Measurements from ENCODE around the gene IRX4. TPM values are rescaled to one million over a fixed set of nuclear protein-coding genes. Genes with fewer than 3 reads are reported as not detected.

Gene IRX4
- total RNA-seq, 1 donor from 2014 or later: not detected

DNA sequence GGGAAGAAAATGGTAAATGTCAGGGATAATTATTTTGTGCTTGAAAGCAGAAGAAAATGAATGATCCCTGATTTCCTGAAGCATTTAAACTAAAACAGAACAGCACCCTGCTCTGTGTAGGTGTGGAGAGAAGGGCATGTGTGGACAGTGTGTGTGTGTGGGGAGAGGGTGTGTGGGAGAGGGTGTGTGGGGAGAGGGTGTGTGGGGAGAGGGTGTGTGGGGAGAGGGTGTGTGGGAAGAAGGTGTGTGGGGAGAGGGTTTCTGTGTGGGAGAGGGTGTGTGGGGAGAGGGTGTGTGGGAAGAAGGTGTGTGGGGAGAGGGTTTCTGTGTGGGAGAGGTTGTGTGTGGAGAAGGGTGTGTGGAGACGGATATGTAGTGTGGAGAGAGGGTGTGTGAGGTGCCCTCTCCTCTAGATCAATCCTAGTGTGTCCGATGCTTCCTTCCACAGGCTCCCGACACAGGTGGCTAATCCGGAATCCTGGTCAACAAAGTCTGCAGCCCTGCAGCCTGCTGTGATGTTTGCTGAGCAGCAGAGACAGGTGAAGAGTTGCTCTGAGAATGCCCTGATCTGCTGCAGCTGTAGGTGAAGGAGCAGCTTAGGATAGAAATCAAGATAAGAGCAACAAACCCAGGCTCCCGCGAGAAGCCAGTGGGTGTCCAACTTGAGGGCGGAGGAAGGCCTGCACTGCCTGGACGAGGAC, 15.5 kb downstream of the IRX4 start:
- Mint-ChIP-seq H3K4me1 (no peaks in the 10 kb centered on the region), H3K36me3 (no peaks in the 10 kb centered on the region), H3K4me3 (no peak overlapping the region), H3K27me3 (ENCODE audit: low read depth) (peaks cover 59% of the 10 kb centered on the region), H3K9me3 (no peaks in the 10 kb centered on the region), H3K27ac (no peak overlapping the region)
- no peak for DNase-seq (ENCODE audit: low spot score in 2 of 2, unreplicated experiment in 2 of 2)
- TF ChIP-seq, protein P1, sequence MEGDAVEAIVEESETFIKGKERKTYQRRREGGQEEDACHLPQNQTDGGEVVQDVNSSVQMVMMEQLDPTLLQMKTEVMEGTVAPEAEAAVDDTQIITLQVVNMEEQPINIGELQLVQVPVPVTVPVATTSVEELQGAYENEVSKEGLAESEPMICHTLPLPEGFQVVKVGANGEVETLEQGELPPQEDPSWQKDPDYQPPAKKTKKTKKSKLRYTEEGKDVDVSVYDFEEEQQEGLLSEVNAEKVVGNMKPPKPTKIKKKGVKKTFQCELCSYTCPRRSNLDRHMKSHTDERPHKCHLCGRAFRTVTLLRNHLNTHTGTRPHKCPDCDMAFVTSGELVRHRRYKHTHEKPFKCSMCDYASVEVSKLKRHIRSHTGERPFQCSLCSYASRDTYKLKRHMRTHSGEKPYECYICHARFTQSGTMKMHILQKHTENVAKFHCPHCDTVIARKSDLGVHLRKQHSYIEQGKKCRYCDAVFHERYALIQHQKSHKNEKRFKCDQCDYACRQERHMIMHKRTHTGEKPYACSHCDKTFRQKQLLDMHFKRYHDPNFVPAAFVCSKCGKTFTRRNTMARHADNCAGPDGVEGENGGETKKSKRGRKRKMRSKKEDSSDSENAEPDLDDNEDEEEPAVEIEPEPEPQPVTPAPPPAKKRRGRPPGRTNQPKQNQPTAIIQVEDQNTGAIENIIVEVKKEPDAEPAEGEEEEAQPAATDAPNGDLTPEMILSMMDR (IDR thresholded peaks at IDR 0.05; ENCODE audit: unreplicated experiment): no peak

GRCh38 chr5:1865948-1866347, 16.8 kb downstream of the IRX4 start:
- TF ChIP-seq, protein P1 (IDR thresholded peaks at IDR 0.05; ENCODE audit: unreplicated experiment): no peak
- Mint-ChIP-seq H3K4me3 (no peak overlapping the region), H3K9me3 (no peaks in the 10 kb centered on the region), H3K27me3 (ENCODE audit: low read depth) (peaks cover 58% of the 10 kb centered on the region), H3K36me3 (no peaks in the 10 kb centered on the region), H3K4me1 (no peaks in the 10 kb centered on the region), H3K27ac (no peak overlapping the region)
- no peak for DNase-seq (ENCODE audit: low spot score in 2 of 2, unreplicated experiment in 2 of 2)

- no peak for DNase-seq (ENCODE audit: low spot score in 2 of 2, unreplicated experiment in 2 of 2)
- Mint-ChIP-seq H3K36me3 (no peaks in the 10 kb centered on the region), H3K9me3 (no peaks in the 10 kb centered on the region), H3K4me1 (no peaks in the 10 kb centered on the region), H3K4me3 (no peak overlapping the region), H3K27me3 (ENCODE audit: low read depth) (peaks cover 59% of the 10 kb centered on the region), H3K27ac (no peak overlapping the region)
- TF ChIP-seq, protein P1 (IDR thresholded peaks at IDR 0.05; ENCODE audit: unreplicated experiment): no peak
Observed at GRCh38 chr5:1865486-1865885, 17.2 kb downstream of the IRX4 start.

- Mint-ChIP-seq H3K27me3 (ENCODE audit: low read depth) (peaks cover 59% of the 10 kb centered on the region), H3K4me3 (no peak overlapping the region), H3K36me3 (no peaks in the 10 kb centered on the region), H3K27ac (no peak overlapping the region), H3K9me3 (no peaks in the 10 kb centered on the region), H3K4me1 (no peaks in the 10 kb centered on the region)
- TF ChIP-seq, protein P1 (IDR thresholded peaks at IDR 0.05; ENCODE audit: unreplicated experiment): no peak
- DNase-seq (ENCODE audit: low spot score in 2 of 2, unreplicated experiment in 2 of 2): no peak
Observed at GRCh38 chr5:1864896-1865440, 17.8 kb downstream of the IRX4 start.

DNA sequence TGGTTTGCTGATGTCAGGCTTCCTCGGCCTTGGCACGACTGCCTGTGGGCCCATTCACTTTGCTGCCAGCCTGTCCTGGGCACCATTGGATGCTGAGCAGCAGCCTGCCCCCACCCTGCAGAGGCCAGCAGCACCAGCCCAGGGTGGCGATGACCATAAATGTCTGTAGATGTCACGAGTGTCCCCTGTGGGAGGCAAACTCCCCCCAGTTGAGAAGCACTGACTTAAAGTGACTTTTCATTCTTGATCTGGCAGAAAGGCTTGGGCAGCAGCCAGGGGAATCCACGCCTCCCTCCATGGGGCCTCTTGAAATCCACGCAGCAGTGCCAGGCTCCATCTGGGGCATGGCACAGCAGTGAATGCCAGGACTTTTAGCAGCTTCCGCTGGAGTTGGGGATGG, 21.8 kb downstream of the IRX4 start:
- H3K27ac Mint-ChIP-seq: no peak overlapping the region
- H3K4me3 Mint-ChIP-seq: no peak overlapping the region
- peaks cover 30% of the 10 kb centered on the region for H3K27me3 Mint-ChIP-seq (ENCODE audit: low read depth)

More for the DNA sequence above, 21.8 kb downstream of the IRX4 start:
- no peak for DNase-seq (ENCODE audit: low spot score in 2 of 2, unreplicated experiment in 2 of 2)
- H3K36me3 Mint-ChIP-seq: no peaks in the 10 kb centered on the region
- no peaks in the 10 kb centered on the region for H3K4me1 Mint-ChIP-seq
- TF ChIP-seq, protein P1 (IDR thresholded peaks at IDR 0.05; ENCODE audit: unreplicated experiment): no peak
- no peaks in the 10 kb centered on the region for H3K9me3 Mint-ChIP-seq

Measured in mesothelial cell of epicardium (in vitro differentiated cells).